Trophoblast cell (in vitro differentiated cells and primary cell): Measurements from ENCODE around the gene DUSP5.

Experiments
- DNase-seq, 2 donors: peaks; one replicate each; pipeline ENCODE4 v3.0.0-alpha.2; 2016
- H2AFZ ChIP-seq: 2 replicates; pipeline ENCODE4 v1.6.1; 2013; ENCODE audit warnings: low read length, moderate library complexity, mild to moderate bottlenecking; ENCODE audit not compliant: insufficient read depth, poor library complexity
- H2AK5ac ChIP-seq: 2 replicates; pipeline ENCODE4 v1.6.1; 2013; ENCODE audit warnings: mild to moderate bottlenecking, low read length
- H2BK120ac ChIP-seq: 2 replicates; pipeline ENCODE4 v1.6.1; 2013; ENCODE audit warnings: low read length, mild to moderate bottlenecking, moderate library complexity; ENCODE audit not compliant: insufficient read depth, poor library complexity
- H2BK12ac ChIP-seq: 2 replicates; pipeline ENCODE4 v1.6.1; 2013; ENCODE audit warnings: mild to moderate bottlenecking, low read length, moderate library complexity
- H2BK5ac ChIP-seq: 2 replicates; pipeline ENCODE4 v1.6.1; 2013; ENCODE audit warnings: low read length, low read depth, moderate library complexity, mild to moderate bottlenecking; ENCODE audit not compliant: poor library complexity
- H3K14ac ChIP-seq: 2 replicates; pipeline ENCODE4 v1.6.1; 2013; ENCODE audit warnings: mild to moderate bottlenecking, low read length
- H3K18ac ChIP-seq: 2 replicates; pipeline ENCODE4 v1.6.1; 2013; ENCODE audit warnings: mild to moderate bottlenecking, low read length
- H3K23ac ChIP-seq: 2 replicates; pipeline ENCODE4 v1.6.1; 2013; ENCODE audit warnings: low read length
- H3K27ac ChIP-seq: 2 replicates; pipeline ENCODE4 v1.5.1; 2013; ENCODE audit warnings: low read depth, mild to moderate bottlenecking, inconsistent platforms, low read length, moderate library complexity
- H3K27me3 ChIP-seq: 2 replicates; pipeline ENCODE4 v1.6.1; 2013; ENCODE audit warnings: inconsistent platforms, mild to moderate bottlenecking, low read length, moderate library complexity; ENCODE audit not compliant: insufficient read depth
- H3K36me3 ChIP-seq, 2 experiments: 1 replicate in 1 of 2; 2 replicates in 1 of 2; pipeline ENCODE4 v1.6.1; 2013; ENCODE audit warnings: low read length in 2 of 2, mild to moderate bottlenecking in 2 of 2, moderate library complexity in 1 of 2; ENCODE audit not compliant: insufficient read depth in 2 of 2, control insufficient read depth in 1 of 2
- H3K4ac ChIP-seq: 2 replicates; pipeline ENCODE4 v1.6.1; 2013; ENCODE audit warnings: low read depth, mild to moderate bottlenecking, low read length, moderate library complexity
- H3K4me1 ChIP-seq, 2 experiments: 1 replicate in 1 of 2; 2 replicates in 1 of 2; pipeline ENCODE4 v1.6.1; 2013; ENCODE audit warnings: low read length in 2 of 2, mild to moderate bottlenecking in 2 of 2, moderate library complexity in 1 of 2; ENCODE audit not compliant: insufficient read depth in 2 of 2, control insufficient read depth in 1 of 2
- H3K4me2 ChIP-seq: 2 replicates; pipeline ENCODE4 v1.6.1; 2013; ENCODE audit warnings: inconsistent platforms, mild to moderate bottlenecking, low read length, moderate library complexity
- H3K4me3 ChIP-seq: 2 replicates; pipeline ENCODE4 v1.5.1; 2013; ENCODE audit warnings: mild to moderate bottlenecking, low read depth, low read length, inconsistent platforms
- H3K79me1 ChIP-seq: one replicate; pipeline ENCODE4 v1.6.1; 2013; ENCODE audit warnings: low read length
- H3K79me2 ChIP-seq: 2 replicates; pipeline ENCODE4 v1.6.1; 2013; ENCODE audit warnings: low read length, mild to moderate bottlenecking; ENCODE audit not compliant: control insufficient read depth, insufficient read depth, poor library complexity
- H3K9ac ChIP-seq: 2 replicates; pipeline ENCODE4 v1.6.1; 2013; ENCODE audit warnings: mild to moderate bottlenecking, low read length
- H3K9me3 ChIP-seq: 2 replicates; pipeline ENCODE4 v1.6.1; 2013; ENCODE audit warnings: low read depth, mild to moderate bottlenecking, control low read depth, inconsistent platforms, low read length; ENCODE audit not compliant: insufficient read depth
- H4K12ac ChIP-seq: 2 replicates; pipeline ENCODE4 v1.6.1; 2013; ENCODE audit warnings: low read depth, mild to moderate bottlenecking, low read length, moderate library complexity
- H4K8ac ChIP-seq: 2 replicates; pipeline ENCODE4 v1.6.1; 2013; ENCODE audit warnings: low read depth, mild to moderate bottlenecking, low read length, moderate library complexity
- H4K91ac ChIP-seq: one replicate; pipeline ENCODE4 v1.6.1; 2013; ENCODE audit warnings: low read depth, mild to moderate bottlenecking, low read length, moderate library complexity
- WGBS: extraction: QIAGEN DNeasy Blood & Tissue Kit; methylation state at CpG from one replicate; pipeline ENCODE4 v1.1.7; 2013; ENCODE audit warnings: missing lambda C conversion rate; ENCODE audit not compliant: insufficient read length, insufficient coverage; ENCODE audit errors: extremely low coverage; 5-methylcytosine and 5-hydroxymethylcytosine counted together

The DUSP5 gene

GRCh38 chr10:110491346-110491745, 6.4 kb upstream of the DUSP5 start:
- WGBS, result no CpG with 5 or more reads among the region's 2 CpGs
- H3K9ac ChIP-seq, result no peak overlapping the region

GRCh38 chr10:110492069-110492822, 5.5 kb upstream of the DUSP5 start:
- no peak overlapping the region for H2BK120ac ChIP-seq
- H3K79me2 ChIP-seq, result peaks cover 1% of the 10 kb centered on the region
- peaks cover 8% of the 10 kb centered on the region for H3K79me1 ChIP-seq
- WGBS, result no CpG with 5 or more reads among the region's 5 CpGs
- no peak overlapping the region for H2BK5ac ChIP-seq
- H3K36me3 ChIP-seq, result no peaks in the 10 kb centered on the region
- no peak overlapping the region for H2AK5ac ChIP-seq
- no peak overlapping the region for H2BK12ac ChIP-seq
- no peak overlapping the region for H3K23ac ChIP-seq
- peaks cover 9 to 32% of the 10 kb centered on the region in 2 experiments for H3K4me1 ChIP-seq
- H4K8ac ChIP-seq, result no peak overlapping the region
- H2AFZ ChIP-seq, result no peak overlapping the region
- DNase-seq, result no peak
- H3K9me3 ChIP-seq, result no peaks in the 10 kb centered on the region
- H3K27ac ChIP-seq, result no peak overlapping the region
- no peak overlapping the region for H3K9ac ChIP-seq
- no peak overlapping the region for H3K4me3 ChIP-seq
- no peak overlapping the region for H3K18ac ChIP-seq
- no peak overlapping the region for H3K14ac ChIP-seq
- no peak overlapping the region for H4K91ac ChIP-seq
- H3K4ac ChIP-seq, result no peak overlapping the region
- no peaks in the 10 kb centered on the region for H3K27me3 ChIP-seq
- no peak overlapping the region for H4K12ac ChIP-seq
- no peak overlapping the region for H3K4me2 ChIP-seq

More at GRCh38 chr10:110491346-110491745, 6.4 kb upstream of the DUSP5 start:
- Histone ChIP-seq H3K36me3 (no peaks in the 10 kb centered on the region), H3K27me3 (no peaks in the 10 kb centered on the region), H2AFZ (no peak overlapping the region), H3K18ac (no peak overlapping the region), H2BK120ac (no peak overlapping the region), H3K27ac (no peak overlapping the region), H3K4me3 (no peak overlapping the region), H3K79me1 (peaks cover 3% of the 10 kb centered on the region), H4K12ac (no peak overlapping the region), H3K4me1 (peaks cover 12 to 28% of the 10 kb centered on the region in 2 experiments), H4K91ac (no peak overlapping the region), H3K4me2 (no peak overlapping the region), H3K4ac (no peak overlapping the region), H3K14ac (no peak overlapping the region), H2BK5ac (no peak overlapping the region), H2AK5ac (no peak overlapping the region), H3K79me2 (no peaks in the 10 kb centered on the region), H3K23ac (no peak overlapping the region), H3K9me3 (no peaks in the 10 kb centered on the region), H4K8ac (no peak overlapping the region), H2BK12ac (no peak overlapping the region)
- DNase-seq, result no peak

- H4K12ac ChIP-seq, result no peak overlapping the region
- no peak overlapping the region for H2BK120ac ChIP-seq
- no peaks in the 10 kb centered on the region for H3K36me3 ChIP-seq
- no peak overlapping the region for H2BK12ac ChIP-seq
- H3K14ac ChIP-seq, result no peak overlapping the region
- peak; percentile 73 to 81 for DNase-seq
- no peaks in the 10 kb centered on the region for H3K27me3 ChIP-seq
- H3K79me2 ChIP-seq, result peaks cover 13% of the 10 kb centered on the region
- peak overlapping the region; percentile 33 for H3K4me2 ChIP-seq
- no peak overlapping the region for H2BK5ac ChIP-seq
- no peak overlapping the region for H3K9ac ChIP-seq
- H3K27ac ChIP-seq, result no peak overlapping the region
- H2AFZ ChIP-seq, result no peak overlapping the region
- no peak overlapping the region for H3K4me3 ChIP-seq
- H3K79me1 ChIP-seq, result peaks cover 19% of the 10 kb centered on the region
- peaks cover 6 to 20% of the 10 kb centered on the region in 2 experiments for H3K4me1 ChIP-seq
- no peak overlapping the region for H4K8ac ChIP-seq
- no peak overlapping the region for H2AK5ac ChIP-seq
- H3K9me3 ChIP-seq, result no peaks in the 10 kb centered on the region
- H3K4ac ChIP-seq, result no peak overlapping the region
- H4K91ac ChIP-seq, result no peak overlapping the region
- WGBS, result no CpG with 5 or more reads among the region's 11 CpGs
- H3K23ac ChIP-seq, result no peak overlapping the region
- no peak overlapping the region for H3K18ac ChIP-seq
These were observed 3.8 kb upstream of the DUSP5 start for GRCh38 chr10:110493832-110494426.

DNA sequence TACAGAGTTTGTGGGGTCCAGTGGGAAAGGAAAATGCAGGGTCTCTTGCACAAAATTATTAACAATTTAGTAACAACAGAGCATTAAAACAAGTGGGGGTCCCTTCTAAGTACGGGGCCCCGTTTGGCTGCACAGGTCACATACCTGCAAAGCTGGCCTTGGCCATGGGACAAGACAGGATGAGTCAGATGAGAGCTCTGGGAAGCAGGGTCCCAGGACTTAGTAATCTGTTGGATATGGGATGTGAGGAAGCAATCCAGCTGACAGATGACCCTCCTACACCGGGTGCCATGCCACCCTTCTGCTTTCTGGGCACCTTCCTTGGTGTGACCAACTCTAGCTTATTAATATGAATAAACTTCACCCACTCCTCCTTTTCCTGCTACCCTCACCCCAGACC, 3.2 kb upstream of the DUSP5 start:
- H3K36me3 ChIP-seq, result no peaks in the 10 kb centered on the region
- H4K8ac ChIP-seq, result no peak overlapping the region
- no peak overlapping the region for H2BK12ac ChIP-seq
- no peak overlapping the region for H3K27ac ChIP-seq
- H3K4me2 ChIP-seq, result no peak overlapping the region
- no CpG with 5 or more reads among the region's 3 CpGs for WGBS
- H3K79me1 ChIP-seq, result peaks cover 23% of the 10 kb centered on the region
- H2BK120ac ChIP-seq, result no peak overlapping the region
- H3K4me1 ChIP-seq, result peaks cover 10 to 25% of the 10 kb centered on the region in 2 experiments
- no peak overlapping the region for H3K9ac ChIP-seq
- no peak overlapping the region for H3K18ac ChIP-seq
- H3K4me3 ChIP-seq, result no peak overlapping the region
- no peak overlapping the region for H3K23ac ChIP-seq
- DNase-seq, result no peak
- H3K27me3 ChIP-seq, result no peaks in the 10 kb centered on the region
- H2AFZ ChIP-seq, result no peak overlapping the region
- H3K14ac ChIP-seq, result no peak overlapping the region
- H3K79me2 ChIP-seq, result peaks cover 17% of the 10 kb centered on the region
- H2AK5ac ChIP-seq, result no peak overlapping the region
- no peak overlapping the region for H2BK5ac ChIP-seq
- H3K4ac ChIP-seq, result no peak overlapping the region
- H4K12ac ChIP-seq, result no peak overlapping the region
- H3K9me3 ChIP-seq, result no peaks in the 10 kb centered on the region
- H4K91ac ChIP-seq, result no peak overlapping the region
